Activated CD4-positive, alpha-beta T cell treated with anti-CD3 and anti-CD28 coated beads for 1 hour (primary cell): Measurements from ENCODE around the gene NTSR1.

ENCODE experiments used
- DNase-seq: peaks from one replicate; pipeline ENCODE4 v3.0.0-alpha.2; 2020

NTSR1 gene

DNA sequence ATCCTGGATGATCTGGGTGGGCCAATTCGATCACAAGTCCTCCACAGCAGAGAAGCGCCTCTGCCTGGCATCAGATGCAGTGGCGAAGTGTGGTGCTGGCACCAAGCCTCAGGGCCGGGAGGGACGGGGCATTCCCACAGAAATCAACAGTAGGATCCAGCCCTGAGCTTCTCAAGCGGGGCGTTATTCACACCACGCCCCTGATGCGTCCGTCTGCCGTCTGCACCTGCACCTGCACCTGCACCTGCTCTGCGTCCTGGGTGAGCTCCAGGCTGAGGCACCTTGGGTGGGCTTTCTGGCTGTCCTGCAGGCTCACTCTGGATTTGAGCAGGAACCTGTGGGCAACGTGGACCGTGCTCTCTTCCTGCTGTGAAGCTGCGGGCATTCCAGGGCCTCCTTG is 13.8 kb upstream of the NTSR1 start:
- no peak for DNase-seq

DNA sequence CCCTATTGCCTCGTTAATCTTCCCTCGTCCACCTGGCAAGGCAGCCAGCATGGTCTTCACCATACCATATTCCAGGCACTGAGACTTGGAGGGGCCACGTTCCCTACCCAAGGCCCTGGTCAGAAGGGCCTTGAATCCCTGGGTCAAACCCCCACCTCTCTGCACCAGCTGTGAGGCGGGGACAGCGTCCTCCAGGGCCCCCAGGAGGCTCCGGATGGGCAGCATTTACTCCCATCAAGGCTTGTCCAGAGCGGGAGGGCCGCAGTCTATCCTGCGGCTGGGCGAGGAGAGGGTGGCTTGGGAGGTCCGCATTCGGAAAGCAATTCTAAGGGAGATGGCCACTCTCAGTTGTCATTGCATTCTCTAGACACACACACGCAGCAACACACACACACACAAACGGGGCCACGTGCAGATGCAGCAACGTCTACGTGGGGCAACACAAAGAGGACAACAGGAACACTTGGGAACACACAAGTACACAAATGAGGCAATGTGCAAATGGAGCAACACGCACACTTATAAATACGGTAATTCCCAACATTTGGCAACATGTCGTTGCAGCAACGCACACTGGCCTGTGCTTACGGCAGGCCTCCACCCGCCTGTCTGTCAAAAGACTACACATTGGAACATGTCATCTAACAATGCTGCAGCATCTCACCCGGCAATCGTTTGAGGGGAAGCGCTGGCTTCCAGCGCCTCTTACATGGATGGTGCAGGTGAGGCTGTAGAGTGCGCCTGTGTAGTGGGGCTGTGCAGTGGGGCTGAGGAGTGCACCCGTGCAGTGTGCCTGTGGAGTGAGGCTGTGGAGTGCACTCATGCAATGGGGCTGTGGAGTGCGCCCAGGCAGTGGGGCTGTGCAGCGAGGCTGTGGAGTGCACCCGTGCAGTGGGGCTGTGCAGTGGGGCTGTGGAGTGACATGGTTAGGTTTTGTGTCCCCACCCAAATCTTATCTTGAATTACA is 12.9 kb upstream of the NTSR1 start:
- no peak for DNase-seq

DNA sequence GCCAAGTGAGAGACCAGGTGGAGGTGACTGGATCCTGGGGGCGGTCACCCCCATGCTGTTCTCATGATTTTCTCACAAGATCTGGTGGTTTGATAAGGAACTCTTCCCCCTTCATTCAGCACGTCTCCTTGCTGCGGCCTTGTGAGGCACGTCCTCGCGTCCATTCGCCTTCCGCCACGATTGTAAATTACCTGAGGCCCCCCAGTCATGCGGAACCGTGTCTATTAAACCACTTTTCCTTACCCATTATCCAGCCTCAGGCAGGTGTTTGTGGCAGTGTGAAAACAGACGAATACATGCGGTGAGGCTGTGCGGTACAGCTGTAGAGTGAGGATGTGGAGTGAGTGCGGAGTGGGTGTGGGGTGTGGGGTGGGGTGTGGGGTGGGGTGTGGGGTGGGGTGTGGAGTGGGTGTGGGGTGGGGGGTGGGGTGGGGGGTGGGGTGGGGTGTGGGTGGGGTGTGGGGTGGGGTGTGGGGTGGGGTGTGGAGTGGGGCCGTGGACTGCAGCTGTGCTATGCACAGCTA is 12.1 kb upstream of the NTSR1 start:
- no peak for DNase-seq

DNA sequence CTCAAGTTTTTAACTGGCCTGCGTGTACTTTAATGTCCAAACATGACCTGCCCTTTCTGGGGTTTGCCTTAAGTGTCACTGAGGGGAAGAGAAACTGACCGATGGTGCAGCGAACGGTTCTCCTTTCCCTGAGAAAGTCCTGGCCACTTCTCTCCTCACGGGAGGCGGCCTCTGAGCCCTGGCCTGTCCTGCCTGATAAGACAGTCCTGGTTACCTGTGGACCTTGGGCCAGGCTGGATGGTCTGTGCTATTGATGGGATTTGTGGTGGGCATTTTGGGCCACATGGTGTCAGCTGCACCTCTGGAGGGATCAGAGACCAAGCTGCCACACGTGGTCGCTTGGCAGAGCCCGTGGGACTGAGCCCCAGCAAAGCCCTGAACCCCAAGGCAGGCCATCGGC is 11.6 kb upstream of the NTSR1 start:
- no peak for DNase-seq

DNA sequence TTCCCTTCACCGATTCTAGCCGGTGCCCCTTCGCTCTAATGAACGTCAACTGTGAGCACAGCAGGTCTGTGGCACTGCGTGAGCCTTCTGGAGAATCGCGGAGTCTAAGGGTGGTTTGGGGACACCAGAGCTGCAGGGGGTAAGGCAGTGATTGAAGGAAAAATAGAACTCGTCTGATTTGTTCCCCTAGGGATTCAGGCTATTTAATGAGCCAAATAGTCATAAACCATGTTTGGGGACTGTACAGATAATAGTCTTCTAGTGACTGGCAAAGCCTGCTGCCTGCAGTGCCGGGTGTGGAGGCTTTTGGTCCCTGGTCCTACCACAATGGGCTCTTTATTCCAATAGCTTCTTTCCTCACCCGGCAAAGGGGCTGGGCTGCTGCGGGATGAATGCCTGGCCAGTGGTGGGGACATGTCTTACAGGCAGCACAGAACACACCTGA is 11.1 kb upstream of the NTSR1 start:
- DNase-seq: no peak

DNA sequence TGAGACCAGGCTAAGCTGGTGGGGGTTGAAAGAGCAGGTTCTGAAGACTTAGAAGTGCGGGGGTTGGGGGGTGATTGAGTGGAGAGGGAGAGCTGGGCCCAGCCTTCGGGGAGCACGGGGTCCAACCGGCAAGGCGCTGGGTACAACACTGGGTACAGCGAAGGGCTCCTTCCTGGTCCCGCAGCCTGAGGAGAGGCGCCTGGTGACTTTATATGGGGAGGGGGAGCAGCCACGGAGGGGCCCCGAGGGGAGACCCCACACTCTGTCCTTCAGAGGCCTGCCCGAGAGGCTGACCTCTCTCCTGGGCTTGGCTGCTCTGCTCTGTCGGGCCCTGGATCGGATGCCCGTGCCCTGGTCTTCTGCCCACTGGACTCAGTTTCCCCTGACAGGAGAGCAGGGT is 10.4 kb upstream of the NTSR1 start:
- no peak for DNase-seq

- no peak for DNase-seq
Observed at GRCh38 chr20:62699296-62699695, 9.3 kb upstream of the NTSR1 start.

GRCh38 chr20:62699741-62700140 is 8.9 kb upstream of the NTSR1 start:
- no peak for DNase-seq

DNA sequence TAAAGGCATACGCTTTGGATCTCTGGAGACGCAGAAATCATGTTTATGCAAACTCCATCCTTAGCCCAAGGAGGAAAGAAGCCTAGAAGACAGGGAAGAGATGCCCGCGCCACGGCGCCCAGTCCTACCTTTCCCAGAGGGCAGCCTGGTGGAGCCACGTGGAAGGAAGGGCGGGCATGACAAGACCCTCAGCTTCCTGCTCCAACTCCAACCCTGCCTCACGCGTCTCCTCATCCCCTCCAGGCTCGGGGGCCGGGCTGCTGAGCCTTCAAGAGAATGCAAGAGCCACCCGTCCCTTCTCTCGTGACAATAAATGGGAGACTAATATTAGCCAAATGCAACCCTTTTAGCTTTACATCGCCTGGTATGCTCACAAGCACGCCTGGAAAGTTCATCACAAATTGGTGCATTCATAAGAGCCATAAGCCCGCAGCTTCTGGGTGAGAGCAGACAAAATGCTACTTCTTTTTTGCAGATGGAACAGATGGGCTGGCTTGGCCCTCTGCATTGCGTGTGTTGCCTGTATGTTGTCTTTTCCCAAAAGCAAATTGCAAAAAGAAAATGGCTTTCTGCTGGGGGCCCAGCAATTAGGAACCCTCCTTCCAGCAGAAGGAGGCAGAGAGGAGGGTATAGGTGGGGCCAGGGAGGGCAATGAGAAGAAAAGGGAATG is 8.2 kb upstream of the NTSR1 start:
- no peak for DNase-seq

DNA sequence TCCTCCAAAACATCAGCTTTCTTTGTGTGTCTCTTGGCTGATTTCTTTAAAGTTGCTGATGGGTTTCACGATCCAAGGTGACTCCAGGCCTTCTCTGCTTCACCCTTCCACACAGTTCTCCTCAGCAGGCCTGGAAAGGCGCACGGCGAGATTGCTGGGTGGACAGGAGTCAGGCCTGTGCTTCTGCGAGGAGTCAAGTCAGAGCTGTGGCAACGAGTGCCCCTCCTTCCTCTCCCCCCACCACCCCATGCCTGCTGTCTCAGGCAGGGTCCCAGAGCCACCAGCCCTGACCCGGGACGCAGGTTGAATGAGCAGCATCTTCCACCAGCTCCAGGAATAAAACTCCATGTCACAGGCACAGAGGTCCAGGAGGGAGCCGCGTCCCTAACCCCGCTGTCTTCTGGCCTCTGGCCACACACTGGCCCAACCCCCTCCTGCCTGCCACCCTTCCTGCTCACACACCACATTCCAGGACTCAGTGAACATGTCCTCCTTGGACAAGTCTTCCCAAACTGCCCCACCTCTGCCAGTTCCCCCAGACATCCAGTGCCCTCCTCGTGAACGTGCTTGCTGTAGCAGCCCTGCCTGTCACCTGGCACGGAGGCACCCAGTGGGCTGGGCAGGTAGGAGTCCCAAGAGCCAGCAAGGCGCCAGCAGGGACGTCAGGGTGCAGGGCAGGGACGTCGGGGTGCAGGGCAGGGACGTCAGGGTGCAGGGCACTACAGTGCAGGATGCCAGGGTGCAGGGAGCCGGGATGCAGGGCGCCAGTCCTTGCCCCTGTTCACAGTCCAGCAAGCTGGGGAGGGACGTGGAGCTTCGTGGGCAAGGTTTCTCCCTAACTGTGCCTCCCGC is 7.2 kb upstream of the NTSR1 start:
- DNase-seq: no peak

DNA sequence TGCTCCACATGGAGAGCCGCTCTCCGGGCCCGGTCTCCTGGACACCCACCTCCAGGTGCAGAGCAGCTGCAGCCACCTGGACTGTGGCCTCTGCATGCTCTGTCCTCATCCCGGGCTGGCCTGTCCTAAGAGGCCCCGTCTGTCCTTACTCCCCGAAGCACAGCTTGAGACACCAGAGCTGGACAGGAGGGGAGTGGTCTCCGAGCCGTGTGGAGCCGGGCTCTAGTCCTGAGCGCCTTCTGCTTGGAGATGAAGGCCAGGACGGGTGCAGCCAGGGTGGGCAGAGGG is 6.7 kb upstream of the NTSR1 start:
- DNase-seq: no peak

GRCh38 chr20:62702895-62703852 is 5.5 kb upstream of the NTSR1 start:
- no peak for DNase-seq

DNA sequence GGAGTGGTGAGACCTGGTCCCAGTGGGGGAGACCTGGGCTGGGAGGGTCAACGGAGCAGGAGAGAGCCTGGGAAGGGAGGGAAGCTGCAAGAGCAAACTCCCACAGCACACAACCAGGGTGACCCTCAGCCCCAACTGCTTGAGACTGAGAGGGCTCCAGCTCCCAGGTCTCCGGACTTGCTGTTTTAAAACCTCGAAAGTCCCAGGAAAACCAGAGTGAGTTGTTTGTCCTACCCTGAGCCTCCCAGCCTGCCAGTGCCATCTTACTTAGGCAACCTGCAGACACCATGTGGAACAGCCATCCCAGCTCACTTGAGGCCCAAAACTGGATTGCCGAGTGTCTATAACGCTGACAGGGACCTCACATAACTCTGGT is 4.8 kb upstream of the NTSR1 start:
- no peak for DNase-seq

DNA sequence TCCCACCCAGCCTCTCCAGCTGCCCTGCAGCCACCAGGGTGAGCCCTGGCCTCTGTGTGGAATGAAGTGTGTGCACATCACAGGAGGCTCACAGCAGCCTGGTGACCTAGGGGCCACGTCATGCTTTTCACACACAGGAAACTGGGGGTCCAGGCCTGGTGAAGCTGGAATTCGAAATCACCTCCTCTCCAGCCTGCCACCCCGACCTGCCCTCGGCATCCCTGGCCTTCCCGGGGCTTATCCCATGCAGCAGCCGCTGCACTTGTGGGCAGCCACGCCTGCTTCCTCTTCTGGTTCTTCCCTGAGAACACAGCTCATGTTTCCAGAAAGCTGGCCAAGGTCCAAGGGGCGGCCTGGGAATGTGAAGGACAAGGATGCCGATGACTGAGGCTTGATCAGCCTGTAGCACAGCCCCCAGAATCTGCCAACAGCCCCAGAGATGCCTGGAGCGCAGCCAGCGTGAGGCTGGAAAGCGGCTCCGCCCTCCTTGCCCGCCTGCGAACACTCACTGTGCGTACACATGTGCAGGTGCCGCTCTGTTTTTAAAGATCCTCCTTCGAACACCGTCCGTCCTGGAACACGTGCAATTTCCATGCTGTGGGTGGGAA is 4.2 kb upstream of the NTSR1 start:
- no peak for DNase-seq

DNA sequence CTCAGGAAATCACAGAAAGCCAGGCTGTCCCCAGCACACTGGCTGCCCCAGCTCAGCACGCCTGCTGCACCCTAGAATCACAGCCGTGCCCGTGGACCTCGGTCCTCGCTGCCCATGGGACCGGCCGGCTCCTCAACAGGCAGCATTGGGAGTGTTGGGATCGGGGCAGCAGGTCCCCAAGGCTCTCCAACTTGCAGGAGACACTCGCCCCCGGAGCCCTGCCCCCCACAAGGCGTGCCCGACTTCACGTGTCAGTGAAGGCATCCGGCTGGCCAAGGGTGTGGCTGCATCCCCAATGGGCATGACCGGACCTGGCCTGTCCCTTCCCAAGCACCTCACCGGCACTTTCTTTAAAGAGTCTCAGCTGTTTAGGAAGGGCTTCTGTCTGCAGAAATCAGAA is 3.0 kb upstream of the NTSR1 start:
- no peak for DNase-seq

GRCh38 chr20:62706344-62706743 is 2.3 kb upstream of the NTSR1 start:
- no peak for DNase-seq

GRCh38 chr20:62706857-62707256 is 1.8 kb upstream of the NTSR1 start:
- DNase-seq: no peak

DNA sequence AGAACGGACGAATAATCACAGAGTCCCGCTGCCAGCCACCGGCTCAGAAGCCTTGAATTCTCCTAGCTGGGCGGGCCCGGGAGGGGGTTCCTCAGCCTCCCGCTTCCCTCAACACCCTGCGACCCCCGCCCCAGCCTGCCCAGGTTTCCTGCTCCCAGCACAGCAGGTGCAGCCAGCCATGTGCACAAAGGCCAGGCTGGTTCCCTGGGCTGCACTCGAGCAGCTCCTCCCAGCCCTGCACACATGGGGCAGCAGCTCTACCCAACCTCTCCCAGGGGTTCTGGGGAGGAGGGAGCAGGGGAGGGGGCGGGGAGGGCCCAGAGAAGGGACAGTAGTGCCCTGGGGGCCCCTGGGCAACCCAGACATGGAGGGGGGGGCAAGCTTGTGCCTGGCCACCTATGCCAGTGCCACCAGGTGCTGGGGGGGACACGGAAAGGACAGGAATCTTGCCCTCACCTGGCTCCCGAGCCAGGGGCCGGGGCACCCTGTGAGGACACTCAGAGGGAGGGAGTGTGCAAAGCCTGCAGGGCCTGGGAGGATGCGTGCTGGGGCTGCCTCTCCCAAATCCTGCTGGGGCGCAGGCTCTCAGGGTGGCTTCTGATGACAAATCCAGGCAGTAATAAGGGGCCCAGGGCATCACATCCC is 1.2 kb upstream of the NTSR1 start:
- no peak for DNase-seq

- DNase-seq: no peak
Observed at GRCh38 chr20:62707921-62708521, 615 bp upstream of the NTSR1 start.

DNA sequence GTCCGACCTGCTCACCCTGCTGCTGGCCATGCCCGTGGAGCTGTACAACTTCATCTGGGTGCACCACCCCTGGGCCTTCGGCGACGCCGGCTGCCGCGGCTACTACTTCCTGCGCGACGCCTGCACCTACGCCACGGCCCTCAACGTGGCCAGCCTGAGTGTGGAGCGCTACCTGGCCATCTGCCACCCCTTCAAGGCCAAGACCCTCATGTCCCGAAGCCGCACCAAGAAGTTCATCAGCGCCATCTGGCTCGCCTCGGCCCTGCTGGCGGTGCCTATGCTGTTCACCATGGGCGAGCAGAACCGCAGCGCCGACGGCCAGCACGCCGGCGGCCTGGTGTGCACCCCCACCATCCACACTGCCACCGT is 885 bp downstream of the NTSR1 start:
- DNase-seq: no peak
